ENCODE data around the gene PDGFRB. TPM values are rescaled to one million over a fixed set of nuclear protein-coding genes. Genes with fewer than 3 reads are reported as not detected.

The PDGFRB gene
- total RNA-seq, 1 donor from 2014 or later = 4.6 TPM

- H3K4me3 ChIP-seq (ENCODE audit: low read depth, low read length) = no peak overlapping the region
- no peak for TF ChIP-seq CTCF (conservative IDR thresholded peaks at IDR 0.05; ENCODE audit: low read depth, low read length)
- DNase-seq (ENCODE audit: low read depth) = no peak
Observed at GRCh38 chr5:150080696-150081435, 74.8 kb downstream of the PDGFRB start.

- TF ChIP-seq CTCF (conservative IDR thresholded peaks at IDR 0.05; ENCODE audit: low read depth, low read length) = no peak
- no peak for DNase-seq (ENCODE audit: low read depth)
- no peak overlapping the region for H3K4me3 ChIP-seq (ENCODE audit: low read depth, low read length)
Observed at GRCh38 chr5:150079909-150080461, 75.7 kb downstream of the PDGFRB start.

- DNase-seq (ENCODE audit: low read depth) = no peak
- TF ChIP-seq CTCF (conservative IDR thresholded peaks at IDR 0.05; ENCODE audit: low read depth, low read length) = no peak
- H3K4me3 ChIP-seq (ENCODE audit: low read depth, low read length) = no peak overlapping the region
Observed at GRCh38 chr5:150078802-150079689, 76.6 kb downstream of the PDGFRB start.

GRCh38 chr5:150077996-150078801 is 77.4 kb downstream of the PDGFRB start:
- DNase-seq (ENCODE audit: low read depth) = no peak
- H3K4me3 ChIP-seq (ENCODE audit: low read depth, low read length) = no peak overlapping the region
- no peak for TF ChIP-seq CTCF (conservative IDR thresholded peaks at IDR 0.05; ENCODE audit: low read depth, low read length)

GRCh38 chr5:150077060-150077459 is 78.6 kb downstream of the PDGFRB start:
- no peak for TF ChIP-seq CTCF (conservative IDR thresholded peaks at IDR 0.05; ENCODE audit: low read depth, low read length)
- DNase-seq (ENCODE audit: low read depth) = no peak
- H3K4me3 ChIP-seq (ENCODE audit: low read depth, low read length) = no peak overlapping the region

GRCh38 chr5:150075806-150076205 is 79.8 kb downstream of the PDGFRB start:
- TF ChIP-seq CTCF (conservative IDR thresholded peaks at IDR 0.05; ENCODE audit: low read depth, low read length) = no peak
- H3K4me3 ChIP-seq (ENCODE audit: low read depth, low read length) = no peak overlapping the region
- DNase-seq (ENCODE audit: low read depth) = no peak

Measured in epithelial cell of proximal tubule (primary cell).